ENCODE measurements around the gene THOC5.

The THOC5 gene

DNA sequence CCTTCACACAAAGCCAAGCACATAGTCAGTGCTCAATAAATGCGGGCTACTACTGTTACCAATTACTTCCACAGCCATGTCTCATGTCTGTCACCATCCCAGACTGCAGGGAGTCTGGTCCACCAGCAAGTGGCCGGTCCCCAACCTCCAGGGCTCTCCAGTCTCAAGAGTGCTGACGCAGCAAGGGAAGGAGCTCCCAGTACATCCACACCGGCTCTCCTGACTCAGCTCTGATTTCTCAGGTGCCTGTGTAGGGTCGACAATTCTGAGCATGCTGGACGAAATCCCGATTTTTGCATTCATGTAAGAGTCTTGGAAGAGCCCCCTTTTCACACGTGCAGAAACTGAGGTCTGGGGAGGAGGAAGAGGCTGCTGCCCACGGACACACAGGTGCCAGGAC is 83.8 kb downstream of the THOC5 start:
- H3K27me3 ChIP-seq (ENCODE audit: insufficient read depth, poor library complexity, severe bottlenecking), result no peaks in the 10 kb centered on the region
- no peaks in the 10 kb centered on the region for H3K36me3 ChIP-seq (ENCODE audit: low read depth)
- TF ChIP-seq, protein P1, sequence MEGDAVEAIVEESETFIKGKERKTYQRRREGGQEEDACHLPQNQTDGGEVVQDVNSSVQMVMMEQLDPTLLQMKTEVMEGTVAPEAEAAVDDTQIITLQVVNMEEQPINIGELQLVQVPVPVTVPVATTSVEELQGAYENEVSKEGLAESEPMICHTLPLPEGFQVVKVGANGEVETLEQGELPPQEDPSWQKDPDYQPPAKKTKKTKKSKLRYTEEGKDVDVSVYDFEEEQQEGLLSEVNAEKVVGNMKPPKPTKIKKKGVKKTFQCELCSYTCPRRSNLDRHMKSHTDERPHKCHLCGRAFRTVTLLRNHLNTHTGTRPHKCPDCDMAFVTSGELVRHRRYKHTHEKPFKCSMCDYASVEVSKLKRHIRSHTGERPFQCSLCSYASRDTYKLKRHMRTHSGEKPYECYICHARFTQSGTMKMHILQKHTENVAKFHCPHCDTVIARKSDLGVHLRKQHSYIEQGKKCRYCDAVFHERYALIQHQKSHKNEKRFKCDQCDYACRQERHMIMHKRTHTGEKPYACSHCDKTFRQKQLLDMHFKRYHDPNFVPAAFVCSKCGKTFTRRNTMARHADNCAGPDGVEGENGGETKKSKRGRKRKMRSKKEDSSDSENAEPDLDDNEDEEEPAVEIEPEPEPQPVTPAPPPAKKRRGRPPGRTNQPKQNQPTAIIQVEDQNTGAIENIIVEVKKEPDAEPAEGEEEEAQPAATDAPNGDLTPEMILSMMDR (IDR thresholded peaks at IDR 0.05; ENCODE audit: poor library complexity, severe bottlenecking), result no peak
- no peak overlapping the region for H3K4me3 ChIP-seq (ENCODE audit: severe bottlenecking)
- DNase-seq (ENCODE audit: low spot score) (no peak), ATAC-seq (ENCODE audit: low read depth) (0 out of 3 replicates have a peak, but pooled peaks have one; percentile 27)
- H3K4me1 ChIP-seq (ENCODE audit: insufficient read depth, poor library complexity, severe bottlenecking), result peaks cover 5% of the 10 kb centered on the region
- H3K9me3 ChIP-seq (ENCODE audit: severe bottlenecking), result no peaks in the 10 kb centered on the region
- no peak overlapping the region for H3K27ac ChIP-seq (ENCODE audit: poor library complexity, severe bottlenecking)

- Histone ChIP-seq H3K9me3 (ENCODE audit: severe bottlenecking) (no peaks in the 10 kb centered on the region), H3K36me3 (ENCODE audit: low read depth) (no peaks in the 10 kb centered on the region), H3K4me1 (ENCODE audit: insufficient read depth, poor library complexity, severe bottlenecking) (peaks cover 5% of the 10 kb centered on the region), H3K27me3 (ENCODE audit: insufficient read depth, poor library complexity, severe bottlenecking) (no peaks in the 10 kb centered on the region), H3K27ac (ENCODE audit: poor library complexity, severe bottlenecking) (no peak overlapping the region), H3K4me3 (ENCODE audit: severe bottlenecking) (no peak overlapping the region)
- DNase-seq (ENCODE audit: low spot score) (no peak), ATAC-seq (ENCODE audit: low read depth) (no peak)
- TF ChIP-seq, protein P1 (IDR thresholded peaks at IDR 0.05; ENCODE audit: poor library complexity, severe bottlenecking), result no peak
These were observed 89.0 kb downstream of the THOC5 start for GRCh38 chr22:29464581-29464980.

- Histone ChIP-seq H3K9me3 (ENCODE audit: severe bottlenecking) (no peaks in the 10 kb centered on the region), H3K4me3 (ENCODE audit: severe bottlenecking) (no peak overlapping the region), H3K4me1 (ENCODE audit: insufficient read depth, poor library complexity, severe bottlenecking) (no peaks in the 10 kb centered on the region), H3K27ac (ENCODE audit: poor library complexity, severe bottlenecking) (no peak overlapping the region), H3K27me3 (ENCODE audit: insufficient read depth, poor library complexity, severe bottlenecking) (no peaks in the 10 kb centered on the region), H3K36me3 (ENCODE audit: low read depth) (no peaks in the 10 kb centered on the region)
- DNase-seq (ENCODE audit: low spot score), result no peak
- no peak for ATAC-seq (ENCODE audit: low read depth)
- TF ChIP-seq, protein P1 (IDR thresholded peaks at IDR 0.05; ENCODE audit: poor library complexity, severe bottlenecking), result no peak
These were observed 89.9 kb downstream of the THOC5 start for GRCh38 chr22:29463629-29464028.

- Histone ChIP-seq H3K36me3 (ENCODE audit: low read depth) (no peaks in the 10 kb centered on the region), H3K4me3 (ENCODE audit: severe bottlenecking) (no peak overlapping the region), H3K4me1 (ENCODE audit: insufficient read depth, poor library complexity, severe bottlenecking) (no peaks in the 10 kb centered on the region), H3K27ac (ENCODE audit: poor library complexity, severe bottlenecking) (no peak overlapping the region), H3K27me3 (ENCODE audit: insufficient read depth, poor library complexity, severe bottlenecking) (no peaks in the 10 kb centered on the region), H3K9me3 (ENCODE audit: severe bottlenecking) (no peaks in the 10 kb centered on the region)
- TF ChIP-seq, protein P1 (IDR thresholded peaks at IDR 0.05; ENCODE audit: poor library complexity, severe bottlenecking), result no peak
- DNase-seq (ENCODE audit: low spot score) (no peak), ATAC-seq (ENCODE audit: low read depth) (no peak)
These were observed 92.3 kb downstream of the THOC5 start for GRCh38 chr22:29461263-29461662.

GRCh38 chr22:29459773-29460172 is 93.8 kb downstream of the THOC5 start:
- no peak overlapping the region for H3K4me3 ChIP-seq (ENCODE audit: severe bottlenecking)
- no peaks in the 10 kb centered on the region for H3K9me3 ChIP-seq (ENCODE audit: severe bottlenecking)
- H3K27ac ChIP-seq (ENCODE audit: poor library complexity, severe bottlenecking), result no peak overlapping the region
- no peaks in the 10 kb centered on the region for H3K36me3 ChIP-seq (ENCODE audit: low read depth)
- H3K4me1 ChIP-seq (ENCODE audit: insufficient read depth, poor library complexity, severe bottlenecking), result no peaks in the 10 kb centered on the region
- TF ChIP-seq, protein P1 (IDR thresholded peaks at IDR 0.05; ENCODE audit: poor library complexity, severe bottlenecking), result no peak
- DNase-seq (ENCODE audit: low spot score), result no peak
- H3K27me3 ChIP-seq (ENCODE audit: insufficient read depth, poor library complexity, severe bottlenecking), result no peaks in the 10 kb centered on the region
- ATAC-seq (ENCODE audit: low read depth), result no peak

Data from RWPE2 (cell line).